ENCODE results near the gene AP2A1.

Gene AP2A1

GRCh38 chr19:49766007-49766929, 533 bp upstream of the AP2A1 start:
- DNase-seq: peak; percentile 100

- DNase-seq: no peak
Observed at GRCh38 chr19:49767381-49767780, 580 bp downstream of the AP2A1 start.

- no peak for DNase-seq
Observed at GRCh38 chr19:49767967-49768581, 1.3 kb downstream of the AP2A1 start.

- DNase-seq: no peak
Observed at GRCh38 chr19:49770529-49770928, 3.7 kb downstream of the AP2A1 start.

- DNase-seq: no peak
Observed at GRCh38 chr19:49771674-49772139, 4.9 kb downstream of the AP2A1 start.

GRCh38 chr19:49772850-49773432, 6.1 kb downstream of the AP2A1 start:
- no peak for DNase-seq

GRCh38 chr19:49773663-49774350, 7.0 kb downstream of the AP2A1 start:
- no peak for DNase-seq

GRCh38 chr19:49774969-49775368, 8.2 kb downstream of the AP2A1 start:
- DNase-seq: no peak

- DNase-seq: no peak
Observed at GRCh38 chr19:49775742-49776370, 9.1 kb downstream of the AP2A1 start.

GRCh38 chr19:49776371-49776764, 9.6 kb downstream of the AP2A1 start:
- no peak for DNase-seq

- no peak for DNase-seq
Observed at GRCh38 chr19:49779731-49780555, 13.1 kb downstream of the AP2A1 start.

GRCh38 chr19:49780861-49781260, 14.1 kb downstream of the AP2A1 start:
- no peak for DNase-seq

- DNase-seq: no peak
Observed at GRCh38 chr19:49781394-49781793, 14.6 kb downstream of the AP2A1 start.

- DNase-seq: no peak
Observed at GRCh38 chr19:49782515-49782914, 15.7 kb downstream of the AP2A1 start.

GRCh38 chr19:49786376-49786820, 19.6 kb downstream of the AP2A1 start:
- DNase-seq: no peak

- DNase-seq: no peak
Observed at GRCh38 chr19:49787746-49788145, 20.9 kb downstream of the AP2A1 start.

GRCh38 chr19:49788857-49789256, 22.1 kb downstream of the AP2A1 start:
- no peak for DNase-seq

GRCh38 chr19:49790866-49791265, 24.1 kb downstream of the AP2A1 start:
- no peak for DNase-seq

- no peak for DNase-seq
Observed at GRCh38 chr19:49791776-49792445, 25.1 kb downstream of the AP2A1 start.

GRCh38 chr19:49792829-49793560, 26.2 kb downstream of the AP2A1 start:
- DNase-seq: no peak

GRCh38 chr19:49793561-49793840, 26.7 kb downstream of the AP2A1 start:
- DNase-seq: peak; percentile 36
